Measurements from ENCODE around the gene AGBL4. TPM values are rescaled to one million over a fixed set of nuclear protein-coding genes. Genes with fewer than 3 reads are reported as not detected.

Gene AGBL4
- total RNA-seq, 1 donor from 2014 or later: 2.1 TPM

GRCh38 chr1:48686159-48686558, 1337.6 kb downstream of the AGBL4 start:
- no peak for TF ChIP-seq CTCF (IDR thresholded peaks at IDR 0.05)
- H3K4me1 ChIP-seq: no peaks in the 10 kb centered on the region
- no peak for ATAC-seq
- H3K27me3 ChIP-seq (ENCODE audit: low read depth): no peaks in the 10 kb centered on the region
- no peak overlapping the region for H3K4me3 ChIP-seq
- intact Hi-C loops (cut with DNase I): no loop called here
- no peaks in the 10 kb centered on the region for H3K9me3 ChIP-seq
- no peaks in the 10 kb centered on the region for H3K36me3 ChIP-seq
- DNase-seq: no peak
- no peak overlapping the region for H3K27ac ChIP-seq

GRCh38 chr1:48684381-48684780, 1339.4 kb downstream of the AGBL4 start:
- ATAC-seq (peak; percentile 29 to 57), DNase-seq (no peak)
- H3K4me1 ChIP-seq: no peaks in the 10 kb centered on the region
- no peaks in the 10 kb centered on the region for H3K36me3 ChIP-seq
- H3K27me3 ChIP-seq (ENCODE audit: low read depth): no peaks in the 10 kb centered on the region
- no peak overlapping the region for H3K4me3 ChIP-seq
- intact Hi-C loops (cut with DNase I): no loop called here
- no peaks in the 10 kb centered on the region for H3K9me3 ChIP-seq
- no peak overlapping the region for H3K27ac ChIP-seq
- no peak for TF ChIP-seq CTCF (IDR thresholded peaks at IDR 0.05)

GRCh38 chr1:48683839-48684238, 1339.9 kb downstream of the AGBL4 start:
- ATAC-seq (no peak), DNase-seq (no peak)
- H3K4me1 ChIP-seq: no peaks in the 10 kb centered on the region
- TF ChIP-seq CTCF (IDR thresholded peaks at IDR 0.05): no peak
- no peaks in the 10 kb centered on the region for H3K27me3 ChIP-seq (ENCODE audit: low read depth)
- no peaks in the 10 kb centered on the region for H3K9me3 ChIP-seq
- H3K36me3 ChIP-seq: no peaks in the 10 kb centered on the region
- no peak overlapping the region for H3K27ac ChIP-seq
- no peak overlapping the region for H3K4me3 ChIP-seq
- intact Hi-C loops (cut with DNase I): no loop called here

DNA sequence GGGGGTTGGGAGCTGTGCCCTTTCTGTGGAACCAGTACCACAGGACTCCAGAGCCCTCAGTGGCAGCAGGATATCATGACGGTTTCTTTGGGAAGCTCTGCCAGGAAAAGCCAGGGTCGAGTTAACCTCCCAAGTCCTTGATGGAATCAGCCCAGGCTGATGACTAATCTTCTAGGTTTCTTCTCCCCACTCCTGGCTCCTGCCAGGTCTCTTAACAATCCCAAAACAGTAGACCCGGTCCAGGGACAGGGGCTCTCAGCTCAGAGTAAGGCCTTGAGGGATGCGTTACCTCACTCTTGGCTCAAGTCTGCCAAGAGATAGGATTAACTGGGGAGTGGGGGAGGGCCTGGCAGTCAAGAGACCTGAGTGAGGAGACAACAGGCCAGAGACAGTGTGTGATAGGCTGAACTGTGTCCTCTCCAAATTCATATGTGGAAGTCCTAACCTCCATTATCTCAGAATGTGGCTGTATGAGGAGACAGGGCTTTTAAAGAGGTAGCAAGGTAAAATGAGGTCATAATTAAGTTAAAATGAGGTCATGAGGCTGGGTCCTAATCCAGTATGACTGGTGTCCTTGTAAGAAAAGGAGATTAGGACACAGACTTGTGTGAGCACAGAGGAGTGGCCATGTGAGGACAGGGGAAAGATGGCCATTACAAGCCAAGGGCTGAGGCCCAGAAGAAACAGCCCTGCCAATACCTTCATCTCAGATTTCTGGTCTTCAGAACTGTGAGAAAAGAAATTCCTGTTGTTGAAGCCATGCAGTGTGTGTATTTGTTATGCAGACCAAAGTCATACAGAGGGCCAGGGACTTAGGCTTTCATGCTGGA, 1342.1 kb downstream of the AGBL4 start:
- H3K4me1 ChIP-seq: no peaks in the 10 kb centered on the region
- no peak overlapping the region for H3K4me3 ChIP-seq
- H3K9me3 ChIP-seq: no peaks in the 10 kb centered on the region
- intact Hi-C loops (cut with DNase I): no loop called here
- no peak for DNase-seq
- ATAC-seq: no peak
- H3K27me3 ChIP-seq (ENCODE audit: low read depth): no peaks in the 10 kb centered on the region
- no peak overlapping the region for H3K27ac ChIP-seq
- TF ChIP-seq CTCF (IDR thresholded peaks at IDR 0.05): no peak
- H3K36me3 ChIP-seq: no peaks in the 10 kb centered on the region

DNA sequence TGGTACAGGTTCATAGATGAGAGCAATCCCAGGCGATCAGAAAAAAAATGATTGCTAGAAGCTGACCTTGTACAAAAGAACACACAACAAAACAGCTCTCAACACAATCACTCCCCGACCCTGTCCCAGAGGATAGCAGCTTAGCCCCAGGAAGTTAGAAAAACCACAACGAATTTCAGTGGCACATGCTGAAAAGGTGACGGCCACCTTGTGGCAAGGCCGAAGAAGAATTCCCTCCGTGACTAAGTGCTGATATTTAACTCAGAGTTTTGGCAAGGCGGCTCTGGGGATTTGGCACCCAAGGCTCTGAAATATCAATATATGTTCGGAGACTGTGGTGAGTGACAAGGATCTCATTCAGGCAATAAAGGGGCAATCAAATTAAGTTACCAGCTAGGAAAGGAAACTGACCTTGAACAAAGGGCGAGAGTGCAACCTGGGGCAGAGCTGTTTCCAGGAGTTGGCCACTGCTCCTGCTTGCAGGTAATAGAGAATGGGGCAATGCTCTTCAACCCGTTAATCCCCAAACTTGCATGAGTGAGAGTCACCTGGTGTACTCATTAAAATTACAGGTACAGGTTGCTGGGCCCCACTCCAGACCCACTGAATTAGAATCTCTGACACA, 1343.2 kb downstream of the AGBL4 start:
- Histone ChIP-seq H3K4me1 (no peaks in the 10 kb centered on the region), H3K27me3 (ENCODE audit: low read depth) (no peaks in the 10 kb centered on the region), H3K27ac (no peak overlapping the region), H3K9me3 (no peaks in the 10 kb centered on the region), H3K4me3 (no peak overlapping the region), H3K36me3 (no peaks in the 10 kb centered on the region)
- no peak for TF ChIP-seq CTCF (IDR thresholded peaks at IDR 0.05)
- intact Hi-C loops (cut with DNase I): no loop called here
- DNase-seq (no peak), ATAC-seq (no peak)
